Activated effector memory CD4-positive, alpha-beta T cell treated with anti-CD3 and anti-CD28 coated beads, Interleukin-2, amount 50 U/mL, for 16 hours (primary cell): ENCODE results near the gene MYZAP.

Experiments used
- DNase-seq: peaks from one replicate; pipeline ENCODE4 v3.0.0-alpha.2; 2020

Gene MYZAP

GRCh38 chr15:57563416-57563815 is 28.3 kb upstream of the MYZAP start:
- DNase-seq: no peak

- DNase-seq: peak; percentile 73
These were observed 26.4 kb upstream of the MYZAP start for GRCh38 chr15:57565311-57565710.

GRCh38 chr15:57566834-57567233 is 24.9 kb upstream of the MYZAP start:
- no peak for DNase-seq

GRCh38 chr15:57567891-57568290 is 23.8 kb upstream of the MYZAP start:
- DNase-seq: no peak

- DNase-seq: no peak
These were observed 23.4 kb upstream of the MYZAP start for GRCh38 chr15:57568299-57568698.

- DNase-seq: no peak
These were observed 21.4 kb upstream of the MYZAP start for GRCh38 chr15:57570340-57570739.

- no peak for DNase-seq
These were observed 20.7 kb upstream of the MYZAP start for GRCh38 chr15:57570994-57571393.

- no peak for DNase-seq
These were observed 20.0 kb upstream of the MYZAP start for GRCh38 chr15:57571725-57572124.

GRCh38 chr15:57572468-57572867 is 19.2 kb upstream of the MYZAP start:
- DNase-seq: no peak

GRCh38 chr15:57573151-57573550 is 18.6 kb upstream of the MYZAP start:
- DNase-seq: no peak

- DNase-seq: no peak
These were observed 16.3 kb upstream of the MYZAP start for GRCh38 chr15:57575363-57575762.

GRCh38 chr15:57578288-57578900 is 13.3 kb upstream of the MYZAP start:
- DNase-seq: no peak

- DNase-seq: no peak
These were observed 11.3 kb upstream of the MYZAP start for GRCh38 chr15:57580428-57580827.

- no peak for DNase-seq
These were observed 10.8 kb upstream of the MYZAP start for GRCh38 chr15:57580866-57581265.

- no peak for DNase-seq
These were observed 9.6 kb upstream of the MYZAP start for GRCh38 chr15:57582090-57582489.

- no peak for DNase-seq
These were observed 8.4 kb upstream of the MYZAP start for GRCh38 chr15:57583282-57583681.

- DNase-seq: no peak
These were observed 8.0 kb upstream of the MYZAP start for GRCh38 chr15:57583720-57584119.

GRCh38 chr15:57586661-57587424 is 4.9 kb upstream of the MYZAP start:
- DNase-seq: no peak

- DNase-seq: no peak
These were observed 2.4 kb upstream of the MYZAP start for GRCh38 chr15:57589281-57589680.

- no peak for DNase-seq
These were observed 1.9 kb upstream of the MYZAP start for GRCh38 chr15:57589754-57590153.

GRCh38 chr15:57591237-57591821 is 375 bp upstream of the MYZAP start:
- no peak for DNase-seq

- no peak for DNase-seq
These were observed 722 bp downstream of the MYZAP start for GRCh38 chr15:57592426-57592825.

- DNase-seq: no peak
These were observed 1.2 kb downstream of the MYZAP start for GRCh38 chr15:57592836-57593420.

GRCh38 chr15:57594479-57594878 is 2.8 kb downstream of the MYZAP start:
- no peak for DNase-seq
